CD14-positive monocyte (primary cell): ENCODE measurements around the gene TPX2. TPM values are rescaled to one million over a fixed set of nuclear protein-coding genes. Genes with fewer than 3 reads are reported as not detected.

Experiments
- DNase-seq, 3 donors: peaks; one replicate each; pipeline ENCODE4 v3.0.0-alpha.2; 2011 to 2022
- H2AFZ ChIP-seq: 2 replicates; pipeline ENCODE4 v1.6.0; 2012; ENCODE audit warnings: mild to moderate bottlenecking, low read depth, low read length, inconsistent platforms; ENCODE audit not compliant: insufficient read depth, poor library complexity, severe bottlenecking
- H3K27ac ChIP-seq, 2 donors: 1 replicate in 1 of 2; 2 replicates in 1 of 2; pipeline ENCODE4 v1.5.1; 2012 to 2013; ENCODE audit warnings: low read length in 2 of 2, control low read depth in 1 of 2, inconsistent platforms in 1 of 2, low read depth in 1 of 2, mild to moderate bottlenecking in 1 of 2
- H3K27me3 ChIP-seq, 2 donors: one replicate each; pipeline versions ENCODE4 v1.6.0 to v1.6.1; 2011 to 2013; ENCODE audit warnings: low read length in 2 of 2; ENCODE audit not compliant: control insufficient read depth in 2 of 2, insufficient read depth in 2 of 2
- H3K36me3 ChIP-seq, 2 donors: replicated peaks in 1 of 2; 1 replicate in 1 of 2; 2 replicates in 1 of 2; pipeline versions ENCODE4 v1.5.1 to v1.6.1; 2012 to 2013; ENCODE audit warnings: low read length in 2 of 2, control low read depth in 1 of 2, inconsistent platforms in 1 of 2, mild to moderate bottlenecking in 1 of 2; ENCODE audit not compliant: insufficient read depth in 2 of 2, control insufficient read depth in 1 of 2
- H3K4me1 ChIP-seq, 2 donors: 1 replicate in 1 of 2; 2 replicates in 1 of 2; pipeline versions ENCODE4 v1.5.1 to v1.6.1; 2012 to 2013; ENCODE audit warnings: low read length in 2 of 2, control low read depth in 1 of 2, inconsistent platforms in 1 of 2, mild to moderate bottlenecking in 1 of 2, moderate library complexity in 1 of 2; ENCODE audit not compliant: insufficient read depth in 2 of 2, control insufficient read depth in 1 of 2
- H3K4me2 ChIP-seq: replicated peaks from 2 replicates; pipeline ENCODE3; 2012; ENCODE audit warnings: low read length, moderate library complexity, mild to moderate bottlenecking; ENCODE audit not compliant: poor library complexity, severe bottlenecking; ENCODE audit errors: extremely low read depth
- H3K4me3 ChIP-seq, 3 experiments: fragments of 200-600 bp in 1 of 3; sonication (generic) in 1 of 3; replicated peaks in 1 of 3; 1 replicate in 2 of 3; 2 replicates in 1 of 3; pipeline ENCODE4 v1.5.1; 2011 to 2013; ENCODE audit warnings: low read length in 3 of 3, mild to moderate bottlenecking in 3 of 3, control low read depth in 2 of 3, low read depth in 2 of 3, inconsistent platforms in 1 of 3, moderate library complexity in 1 of 3
- H3K79me2 ChIP-seq: 2 replicates; pipeline ENCODE4 v1.6.0; 2012; ENCODE audit warnings: mild to moderate bottlenecking, control low read depth, inconsistent platforms, low read length, moderate library complexity; ENCODE audit not compliant: insufficient read depth
- H3K9ac ChIP-seq: 2 replicates; pipeline ENCODE4 v1.6.0; 2017; ENCODE audit warnings: low read length, mild to moderate bottlenecking; ENCODE audit not compliant: insufficient read depth, poor library complexity, severe bottlenecking
- H3K9me3 ChIP-seq, 2 donors: replicated peaks in 1 of 2; 1 replicate in 1 of 2; 2 replicates in 1 of 2; pipeline versions ENCODE4 v1.5.1 to v1.6.1; 2012 to 2013; ENCODE audit warnings: low read length in 2 of 2, control low read depth in 1 of 2; ENCODE audit not compliant: control insufficient read depth in 1 of 2, insufficient read depth in 1 of 2
- H4K20me1 ChIP-seq: 2 replicates; pipeline ENCODE4 v1.6.0; 2012; ENCODE audit warnings: mild to moderate bottlenecking, low read length, control low read depth, moderate library complexity; ENCODE audit not compliant: insufficient read depth
- H3K27ac Mint-ChIP-seq, 7 donors: one replicate each; pipeline ENCODE4 v1.8.0; 2020; ENCODE audit warnings: mild to moderate bottlenecking in 7 of 7, mixed read lengths in 7 of 7, moderate library complexity in 6 of 7, inconsistent platforms in 2 of 7
- H3K27me3 Mint-ChIP-seq, 3 donors: one replicate each; pipeline ENCODE4 v1.8.0; 2021 to 2022; ENCODE audit warnings: low read depth in 3 of 3, mild to moderate bottlenecking in 3 of 3, mixed read lengths in 3 of 3, moderate library complexity in 3 of 3, inconsistent platforms in 1 of 3
- H3K36me3 Mint-ChIP-seq, 2 donors: one replicate each; pipeline ENCODE4 v1.8.0; 2020; ENCODE audit warnings: mixed read lengths in 2 of 2, inconsistent platforms in 1 of 2, mild to moderate bottlenecking in 1 of 2
- H3K4me1 Mint-ChIP-seq: one replicate; pipeline ENCODE4 v1.8.0; 2020; ENCODE audit warnings: mild to moderate bottlenecking, mixed read lengths
- H3K4me3 Mint-ChIP-seq, 2 donors: one replicate each; pipeline ENCODE4 v1.8.0; 2020; ENCODE audit warnings: mild to moderate bottlenecking in 2 of 2, mixed read lengths in 2 of 2, moderate library complexity in 1 of 2
- H3K9me3 Mint-ChIP-seq, 7 donors: one replicate each; pipeline ENCODE4 v1.8.0; 2020 to 2022; ENCODE audit warnings: mixed read lengths in 7 of 7, mild to moderate bottlenecking in 6 of 7, moderate library complexity in 6 of 7, inconsistent platforms in 2 of 7
- WGBS: methylation state at CpG from one replicate; pipeline ENCODE4 v1.1.5; 2013; ENCODE audit warnings: missing lambda C conversion rate; ENCODE audit not compliant: insufficient coverage; 5-methylcytosine and 5-hydroxymethylcytosine counted together
- intact Hi-C, 2 donors: fragments of 100-400 bp; cut with micrococcal nuclease; formaldehyde crosslinking; loops; one replicate each; pipeline versions ENCODE4 v1.15.0 to v1.15.1; 2023
- polyA plus RNA-seq, 3 donors: library from polyadenylated mRNA; depleted of rRNA in 1 of 3; unstranded in 2 of 3; stranded (reverse) in 1 of 3; fragments of 300-500 nt in 2 of 3; fragments of >200 nt in 1 of 3; fragmentation: Illumina TruSeq in 2 of 3; gene quantifications; 1 replicate in 2 of 3; 2 replicates in 1 of 3; pipeline ENCODE4 v1.2.3, GENCODE V29; 2012 to 2021
- TF ChIP-seq, protein P1 (sequence below): fragments of 200-600 bp; IDR thresholded peaks from one replicate; pipeline ENCODE4 v1.8.0; 2022; ENCODE audit warnings: antibody characterized with exemption, mild to moderate bottlenecking

TPX2 gene
- polyA plus RNA-seq, 3 donors = 0.06 TPM; not detected in 2

DNA sequence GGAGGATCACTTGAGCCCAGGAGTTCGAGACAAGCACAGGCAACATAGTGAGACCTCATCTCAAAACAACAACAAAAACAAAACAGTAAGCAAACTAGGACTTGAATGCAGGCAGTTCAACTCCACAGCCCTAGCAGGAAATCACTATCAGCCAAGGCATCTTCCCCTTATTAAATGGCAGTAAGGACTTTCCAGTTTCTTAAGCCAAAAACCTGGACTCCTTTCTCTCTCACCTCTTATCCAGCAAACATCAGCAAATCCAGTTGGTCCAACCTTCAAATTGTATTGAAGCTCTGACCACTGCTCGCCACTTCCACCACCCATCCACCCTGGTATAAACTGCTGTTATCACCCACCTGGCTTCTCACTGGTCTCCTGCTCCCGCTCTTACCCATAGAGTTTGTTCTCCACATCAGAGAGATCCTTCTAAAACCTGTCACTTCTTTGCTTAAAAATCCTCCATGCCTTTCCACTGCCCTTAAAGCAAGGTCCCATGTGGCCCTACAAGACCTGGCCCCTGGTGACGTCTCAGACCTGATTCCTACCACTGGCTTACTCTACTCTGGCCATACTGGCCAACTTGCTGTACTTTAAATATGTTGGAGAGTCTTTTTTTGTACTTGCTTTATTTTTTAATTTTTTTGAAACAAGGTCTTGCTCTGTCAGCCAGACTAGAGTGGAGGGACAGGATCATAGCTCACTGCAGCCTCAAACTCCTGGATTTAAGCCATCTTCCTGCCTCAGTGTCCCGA is 44.1 kb upstream of the TPX2 start:
- intact Hi-C loops = no loop called here
- no peak overlapping the region for H3K4me2 ChIP-seq
- H3K36me3 ChIP-seq = peaks cover 13 to 31% of the 10 kb centered on the region in 2 donors
- H3K4me3 ChIP-seq = no peak overlapping the region
- TF ChIP-seq, protein P1, sequence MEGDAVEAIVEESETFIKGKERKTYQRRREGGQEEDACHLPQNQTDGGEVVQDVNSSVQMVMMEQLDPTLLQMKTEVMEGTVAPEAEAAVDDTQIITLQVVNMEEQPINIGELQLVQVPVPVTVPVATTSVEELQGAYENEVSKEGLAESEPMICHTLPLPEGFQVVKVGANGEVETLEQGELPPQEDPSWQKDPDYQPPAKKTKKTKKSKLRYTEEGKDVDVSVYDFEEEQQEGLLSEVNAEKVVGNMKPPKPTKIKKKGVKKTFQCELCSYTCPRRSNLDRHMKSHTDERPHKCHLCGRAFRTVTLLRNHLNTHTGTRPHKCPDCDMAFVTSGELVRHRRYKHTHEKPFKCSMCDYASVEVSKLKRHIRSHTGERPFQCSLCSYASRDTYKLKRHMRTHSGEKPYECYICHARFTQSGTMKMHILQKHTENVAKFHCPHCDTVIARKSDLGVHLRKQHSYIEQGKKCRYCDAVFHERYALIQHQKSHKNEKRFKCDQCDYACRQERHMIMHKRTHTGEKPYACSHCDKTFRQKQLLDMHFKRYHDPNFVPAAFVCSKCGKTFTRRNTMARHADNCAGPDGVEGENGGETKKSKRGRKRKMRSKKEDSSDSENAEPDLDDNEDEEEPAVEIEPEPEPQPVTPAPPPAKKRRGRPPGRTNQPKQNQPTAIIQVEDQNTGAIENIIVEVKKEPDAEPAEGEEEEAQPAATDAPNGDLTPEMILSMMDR = no peak
- Mint-ChIP-seq H3K36me3 (peaks cover 40 to 54% of the 10 kb centered on the region in 2 donors), H3K9me3 (no peaks in the 10 kb centered on the region), H3K4me3 (no peak overlapping the region), H3K27ac (peak overlapping the region in 4 of 7 donors; percentile 12 to 63 (median 18)), H3K27me3 (peaks cover 0 to 1% (median 0%) of the 10 kb centered on the region in 3 donors), H3K4me1 (peaks cover 35% of the 10 kb centered on the region)
- WGBS = 100% methylated on average over 3 of the region's 5 CpGs
- H3K27ac ChIP-seq = peak overlapping the region in 1 of 2 donors; percentile 3
- no peak for DNase-seq
- peaks cover 13 to 16% of the 10 kb centered on the region in 2 donors for H3K4me1 ChIP-seq
- no peak overlapping the region for H3K9ac ChIP-seq
- peaks cover 59% of the 10 kb centered on the region for H4K20me1 ChIP-seq
- H2AFZ ChIP-seq = no peak overlapping the region
- peaks cover 30% of the 10 kb centered on the region for H3K79me2 ChIP-seq
- no peaks in the 10 kb centered on the region for H3K9me3 ChIP-seq
- H3K27me3 ChIP-seq = no peaks in the 10 kb centered on the region

DNA sequence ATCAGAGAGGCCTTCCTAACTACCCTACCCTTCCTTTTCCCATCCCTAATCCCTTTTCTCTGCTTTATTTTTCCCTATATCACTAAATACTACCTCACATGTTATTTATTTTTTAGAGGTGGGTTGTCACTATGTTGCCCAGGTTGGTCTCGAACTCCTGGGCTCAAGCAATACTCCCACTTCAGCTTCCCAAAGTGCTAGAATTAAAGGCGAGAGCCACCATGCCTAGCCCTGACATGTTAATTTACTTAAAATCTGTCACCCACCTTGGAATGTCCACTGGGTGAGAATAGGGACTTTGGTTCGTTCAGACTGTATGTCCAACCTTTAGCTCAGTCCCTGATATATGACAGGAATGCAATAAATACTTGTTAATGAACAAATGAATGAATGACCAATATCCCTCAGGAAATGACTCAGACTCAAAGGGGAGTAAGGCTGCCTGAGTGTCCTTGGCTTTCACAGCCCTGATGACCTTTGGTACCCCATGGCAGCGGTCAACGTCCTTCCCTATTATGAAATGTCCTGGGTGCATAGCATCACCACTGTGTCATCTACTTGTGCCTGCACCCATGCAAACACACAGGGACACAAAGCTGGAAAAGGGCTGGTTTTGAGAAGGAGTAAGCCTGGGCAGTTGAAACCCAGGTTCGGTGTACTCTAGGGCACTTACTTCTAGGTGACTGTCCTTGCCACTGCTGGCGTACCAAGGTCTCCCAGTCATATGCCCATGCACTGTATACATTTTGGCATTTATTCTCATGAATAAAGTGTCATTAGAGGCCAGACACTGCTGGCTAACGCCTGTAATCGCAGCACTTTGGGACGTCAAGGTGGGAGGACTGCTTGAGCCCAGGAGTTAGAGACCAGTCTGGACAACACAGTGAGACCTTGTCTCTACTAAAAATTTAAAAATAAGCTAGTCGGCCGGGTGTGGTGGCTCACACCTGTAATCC is 43.0 kb upstream of the TPX2 start:
- H3K27ac ChIP-seq = no peak overlapping the region
- peak; percentile 19 to 49 (median 30) for DNase-seq
- H3K27me3 ChIP-seq = no peaks in the 10 kb centered on the region
- Mint-ChIP-seq H3K36me3 (peaks cover 40 to 51% of the 10 kb centered on the region in 2 donors), H3K9me3 (no peaks in the 10 kb centered on the region), H3K4me1 (peaks cover 40% of the 10 kb centered on the region), H3K27ac (peak overlapping the region in 5 of 7 donors; percentile 20 to 84 (median 74)), H3K27me3 (peaks cover 0 to 1% (median 0%) of the 10 kb centered on the region in 3 donors), H3K4me3 (no peak overlapping the region)
- H3K9me3 ChIP-seq = no peaks in the 10 kb centered on the region
- peaks cover 11 to 31% of the 10 kb centered on the region in 2 donors for H3K36me3 ChIP-seq
- H3K4me3 ChIP-seq = no peak overlapping the region
- H3K4me2 ChIP-seq = no peak overlapping the region
- no peak overlapping the region for H3K9ac ChIP-seq
- intact Hi-C loops = loop anchor here in 1 of 2 donors (2.0 kb wide), 1 partner anchor 27 kb away; the partner anchor contains the start of gene BCL2L1
- H4K20me1 ChIP-seq = peaks cover 56% of the 10 kb centered on the region
- 76% methylated on average over 7 of the region's 12 CpGs for whole genome bisulfite sequencing
- H2AFZ ChIP-seq = no peak overlapping the region
- TF ChIP-seq, protein P1 = no peak
- peaks cover 34% of the 10 kb centered on the region for H3K79me2 ChIP-seq
- peaks cover 13 to 16% of the 10 kb centered on the region in 2 donors for H3K4me1 ChIP-seq
